ENCODE measurements around the gene MICAL2.

The MICAL2 gene

DNA sequence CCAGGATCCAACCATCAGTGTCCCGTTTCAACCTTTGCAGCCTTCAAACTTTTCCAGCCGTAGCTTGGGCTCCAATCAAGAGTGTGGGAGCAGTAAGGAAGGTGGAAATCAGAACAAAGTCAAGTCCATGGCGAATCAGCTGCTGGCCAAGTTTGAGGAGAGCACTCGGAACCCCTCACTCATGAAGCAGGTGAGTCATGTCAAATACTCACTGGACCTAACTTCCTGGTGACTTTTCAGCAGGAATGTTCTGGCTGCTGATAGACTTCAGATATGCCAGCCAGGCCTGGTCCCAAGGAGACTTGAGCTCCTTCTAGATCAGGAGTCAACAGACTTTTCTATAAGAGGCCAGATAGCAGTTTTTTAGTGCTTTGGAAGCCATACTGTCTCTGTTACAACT is 129.0 kb downstream of the MICAL2 start:
- no peaks in the 10 kb centered on the region for H3K79me2 ChIP-seq
- H3K27me3 ChIP-seq (ENCODE audit: control insufficient read depth, insufficient read depth, low read length) = no peaks in the 10 kb centered on the region
- H3K36me3 ChIP-seq (ENCODE audit: control insufficient read depth, insufficient read depth, low read length) = no peaks in the 10 kb centered on the region
- no peak overlapping the region for H3K4me2 ChIP-seq (ENCODE audit: low read length)
- H3K9me3 ChIP-seq (ENCODE audit: control insufficient read depth, low read length) = no peaks in the 10 kb centered on the region
- no peak overlapping the region for H3K9ac ChIP-seq
- H3K4me1 ChIP-seq = no peaks in the 10 kb centered on the region
- no peak overlapping the region for H2AFZ ChIP-seq
- TF ChIP-seq, protein P1, sequence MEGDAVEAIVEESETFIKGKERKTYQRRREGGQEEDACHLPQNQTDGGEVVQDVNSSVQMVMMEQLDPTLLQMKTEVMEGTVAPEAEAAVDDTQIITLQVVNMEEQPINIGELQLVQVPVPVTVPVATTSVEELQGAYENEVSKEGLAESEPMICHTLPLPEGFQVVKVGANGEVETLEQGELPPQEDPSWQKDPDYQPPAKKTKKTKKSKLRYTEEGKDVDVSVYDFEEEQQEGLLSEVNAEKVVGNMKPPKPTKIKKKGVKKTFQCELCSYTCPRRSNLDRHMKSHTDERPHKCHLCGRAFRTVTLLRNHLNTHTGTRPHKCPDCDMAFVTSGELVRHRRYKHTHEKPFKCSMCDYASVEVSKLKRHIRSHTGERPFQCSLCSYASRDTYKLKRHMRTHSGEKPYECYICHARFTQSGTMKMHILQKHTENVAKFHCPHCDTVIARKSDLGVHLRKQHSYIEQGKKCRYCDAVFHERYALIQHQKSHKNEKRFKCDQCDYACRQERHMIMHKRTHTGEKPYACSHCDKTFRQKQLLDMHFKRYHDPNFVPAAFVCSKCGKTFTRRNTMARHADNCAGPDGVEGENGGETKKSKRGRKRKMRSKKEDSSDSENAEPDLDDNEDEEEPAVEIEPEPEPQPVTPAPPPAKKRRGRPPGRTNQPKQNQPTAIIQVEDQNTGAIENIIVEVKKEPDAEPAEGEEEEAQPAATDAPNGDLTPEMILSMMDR (IDR thresholded peaks at IDR 0.05) = no peak
- H3K27ac ChIP-seq = no peak overlapping the region
- H3K4me3 ChIP-seq (ENCODE audit: low read depth, low read length) = no peak overlapping the region

DNA sequence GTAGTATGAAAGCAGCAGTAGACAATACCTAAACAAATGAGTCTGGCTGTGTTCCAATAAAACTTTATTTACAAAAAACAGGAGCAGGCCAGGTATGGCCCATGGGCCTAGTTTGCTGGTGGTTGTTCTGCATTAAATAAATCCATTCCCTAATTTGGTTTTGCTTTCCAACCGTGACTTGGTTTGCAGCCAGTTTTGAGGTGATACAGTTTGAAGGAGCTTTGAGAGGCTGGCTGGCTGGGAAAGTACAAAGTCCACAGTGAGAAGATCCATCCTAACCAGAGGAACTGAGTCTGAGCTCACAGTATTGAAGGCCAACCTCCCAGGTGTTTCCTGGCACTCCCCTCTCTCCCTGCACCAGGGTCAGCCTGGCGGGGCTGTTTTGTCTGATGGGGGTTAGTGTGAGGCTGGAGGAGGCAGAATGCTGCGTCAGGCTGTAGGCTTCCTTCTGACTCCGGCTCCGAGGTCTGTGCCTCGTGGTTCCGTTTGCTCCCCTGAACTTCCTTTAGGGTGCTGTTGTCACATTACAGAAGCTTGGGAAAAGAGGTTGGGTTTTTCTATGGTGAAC is 129.5 kb downstream of the MICAL2 start:
- no peak overlapping the region for H3K4me3 ChIP-seq (ENCODE audit: low read depth, low read length)
- no peaks in the 10 kb centered on the region for H3K36me3 ChIP-seq (ENCODE audit: control insufficient read depth, insufficient read depth, low read length)

DNA sequence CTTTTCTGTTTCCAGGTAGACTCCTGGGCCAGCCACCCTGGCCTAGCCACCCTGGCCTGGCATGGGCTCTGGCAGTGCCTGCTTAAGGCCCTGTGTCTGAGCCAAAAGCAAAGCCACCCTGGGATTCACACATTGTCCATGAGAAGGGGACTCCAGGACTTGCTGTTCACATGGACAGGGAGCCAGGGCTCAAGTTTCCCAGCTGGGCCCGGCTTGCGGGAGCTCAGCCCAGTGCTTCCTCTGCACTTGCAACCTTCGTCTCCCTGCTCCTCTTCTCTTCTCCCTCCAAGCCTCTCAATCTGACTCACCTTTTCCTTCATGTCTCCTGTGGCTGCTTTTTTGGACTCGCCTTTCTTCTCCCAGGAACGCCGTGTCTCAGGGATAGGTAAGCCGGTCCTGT is 130.3 kb downstream of the MICAL2 start:
- no peaks in the 10 kb centered on the region for H3K9me3 ChIP-seq (ENCODE audit: control insufficient read depth, low read length)
- TF ChIP-seq, protein P1 (IDR thresholded peaks at IDR 0.05) = no peak
- H3K9ac ChIP-seq = no peak overlapping the region
- H3K36me3 ChIP-seq (ENCODE audit: control insufficient read depth, insufficient read depth, low read length) = no peaks in the 10 kb centered on the region
- H3K79me2 ChIP-seq = no peaks in the 10 kb centered on the region
- no peak overlapping the region for H3K27ac ChIP-seq
- H3K4me3 ChIP-seq (ENCODE audit: low read depth, low read length) = no peak overlapping the region
- H3K27me3 ChIP-seq (ENCODE audit: control insufficient read depth, insufficient read depth, low read length) = no peaks in the 10 kb centered on the region
- peaks cover 3% of the 10 kb centered on the region for H3K4me1 ChIP-seq
- H2AFZ ChIP-seq = no peak overlapping the region
- H3K4me2 ChIP-seq (ENCODE audit: low read length) = no peak overlapping the region

More for the DNA sequence above, 129.5 kb downstream of the MICAL2 start:
- Histone ChIP-seq H3K4me1 (no peaks in the 10 kb centered on the region), H3K27ac (no peak overlapping the region), H3K9me3 (ENCODE audit: control insufficient read depth, low read length) (no peaks in the 10 kb centered on the region), H2AFZ (no peak overlapping the region), H3K27me3 (ENCODE audit: control insufficient read depth, insufficient read depth, low read length) (no peaks in the 10 kb centered on the region), H3K4me2 (ENCODE audit: low read length) (no peak overlapping the region), H3K79me2 (no peaks in the 10 kb centered on the region), H3K9ac (no peak overlapping the region)
- TF ChIP-seq, protein P1 (IDR thresholded peaks at IDR 0.05) = no peak

DNA sequence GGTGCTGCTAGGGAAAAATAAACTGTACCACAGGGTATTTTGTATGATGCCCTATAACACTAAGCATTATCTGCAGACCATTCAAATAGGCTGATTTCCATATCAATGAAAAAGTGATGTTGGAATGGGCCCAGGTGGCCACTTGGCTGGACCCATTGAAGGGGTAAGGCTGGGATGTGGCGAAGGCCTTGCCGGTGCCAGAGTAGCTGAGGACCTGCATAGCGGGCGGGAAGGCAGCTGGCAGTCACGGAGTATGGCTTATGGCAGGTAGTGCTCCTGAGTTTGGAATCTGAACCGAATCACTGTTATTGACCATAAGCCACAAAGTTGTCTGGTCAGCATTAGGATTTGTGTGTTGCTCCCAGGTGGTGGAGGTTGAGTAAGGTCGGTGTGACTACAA is 131.0 kb downstream of the MICAL2 start:
- H2AFZ ChIP-seq = no peak overlapping the region
- no peak overlapping the region for H3K27ac ChIP-seq
- no peaks in the 10 kb centered on the region for H3K79me2 ChIP-seq
- no peak overlapping the region for H3K4me3 ChIP-seq (ENCODE audit: low read depth, low read length)
- H3K4me2 ChIP-seq (ENCODE audit: low read length) = no peak overlapping the region
- no peaks in the 10 kb centered on the region for H3K36me3 ChIP-seq (ENCODE audit: control insufficient read depth, insufficient read depth, low read length)
- H3K27me3 ChIP-seq (ENCODE audit: control insufficient read depth, insufficient read depth, low read length) = no peaks in the 10 kb centered on the region
- H3K4me1 ChIP-seq = peaks cover 3% of the 10 kb centered on the region
- TF ChIP-seq, protein P1 (IDR thresholded peaks at IDR 0.05) = no peak
- no peak overlapping the region for H3K9ac ChIP-seq
- no peaks in the 10 kb centered on the region for H3K9me3 ChIP-seq (ENCODE audit: control insufficient read depth, low read length)

DNA sequence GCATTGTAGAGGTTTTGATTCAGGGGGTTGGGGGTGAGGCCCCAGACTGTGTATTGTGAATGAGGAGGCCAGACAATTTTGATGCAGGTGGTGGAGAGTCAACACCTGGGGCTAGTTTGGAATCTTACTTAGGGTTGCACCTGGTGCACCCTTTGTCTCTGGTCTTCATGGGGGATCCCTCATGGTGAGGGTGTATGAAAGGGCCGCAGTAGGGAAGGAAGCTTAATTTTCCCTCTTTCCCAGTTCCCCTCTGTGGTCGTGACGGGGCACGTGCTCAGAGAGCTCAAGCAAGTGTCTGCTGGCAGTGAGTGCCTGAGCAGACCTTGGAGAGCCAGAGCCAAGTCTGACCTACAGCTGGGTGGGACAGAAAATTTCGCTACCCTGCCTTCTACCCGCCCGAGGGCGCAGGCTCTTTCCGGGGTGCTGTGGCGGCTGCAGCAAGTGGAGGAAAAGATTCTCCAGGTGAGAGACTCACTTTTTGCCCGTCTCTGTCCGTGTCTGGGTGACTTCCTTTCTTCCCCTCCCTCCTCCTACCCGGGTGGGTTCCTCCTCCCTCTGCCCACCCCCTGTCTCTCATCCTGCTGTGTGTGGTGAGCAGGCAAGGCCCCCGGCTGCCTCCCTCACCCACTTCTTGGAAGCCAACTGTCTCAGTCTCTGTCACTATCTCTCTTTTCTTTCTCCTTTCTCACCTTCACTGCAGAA is 131.7 kb downstream of the MICAL2 start:
- Histone ChIP-seq H3K27ac (no peak overlapping the region), H3K4me1 (peaks cover 3% of the 10 kb centered on the region)

More for the DNA sequence above, 131.7 kb downstream of the MICAL2 start:
- no peak overlapping the region for H3K4me2 ChIP-seq (ENCODE audit: low read length)
- H3K9ac ChIP-seq = no peak overlapping the region
- H3K4me3 ChIP-seq (ENCODE audit: low read depth, low read length) = no peak overlapping the region
- no peaks in the 10 kb centered on the region for H3K36me3 ChIP-seq (ENCODE audit: control insufficient read depth, insufficient read depth, low read length)
- no peaks in the 10 kb centered on the region for H3K27me3 ChIP-seq (ENCODE audit: control insufficient read depth, insufficient read depth, low read length)
- TF ChIP-seq, protein P1 (IDR thresholded peaks at IDR 0.05) = no peak
- no peaks in the 10 kb centered on the region for H3K9me3 ChIP-seq (ENCODE audit: control insufficient read depth, low read length)
- H2AFZ ChIP-seq = no peak overlapping the region
- H3K79me2 ChIP-seq = no peaks in the 10 kb centered on the region

Measured in parathyroid adenoma (tissue), 2 donors.